GM12878 (cell line): ENCODE measurements around the gene ENOX2.
"Not testable (repeated sequence)": the region's sequence is repeated elsewhere in the genome, so short reads cannot be mapped to it uniquely, and the experiment has no call there.

ENCODE experiments used
- ASH2L ChIP-seq: fragments of 300-600, 200-600 bp; sonication (generic); IDR thresholded peaks from 2 replicates; pipeline ENCODE4 v1.6.1; 2017; ENCODE audit warnings: low read depth, mild to moderate bottlenecking, borderline replicate concordance
- ESRRA ChIP-seq: IDR thresholded peaks from 2 replicates; pipeline ENCODE4 v1.6.1; 2012; ENCODE audit warnings: mild to moderate bottlenecking, low read length, improper control_type of control experiment

DNA sequence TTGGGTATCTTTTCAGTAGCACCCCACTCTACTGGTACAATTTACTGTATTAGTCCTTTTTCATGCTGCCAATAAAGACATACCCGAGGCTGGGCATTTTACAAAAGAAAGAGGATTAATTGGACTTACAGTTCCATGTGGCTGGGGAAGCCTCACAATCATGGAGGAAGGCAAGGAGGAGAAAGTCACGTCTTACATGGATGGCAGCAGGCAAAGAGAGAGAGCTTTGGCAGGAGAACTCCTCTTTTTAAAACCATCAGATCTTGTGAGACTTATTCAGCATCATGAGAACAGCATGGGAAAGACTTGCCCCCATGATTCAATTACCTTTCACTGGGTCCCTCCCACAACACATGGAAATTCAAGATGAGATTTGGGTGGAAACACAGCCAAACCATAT is 17.4 kb upstream of the ENOX2 start:
- not testable (repeated sequence) for TF ChIP-seq ASH2L, ESRRA
